ENCODE measurements around the gene NIPAL3. TPM values are rescaled to one million over a fixed set of nuclear protein-coding genes. Genes with fewer than 3 reads are reported as not detected.

NIPAL3 gene
- polyA plus RNA-seq, 1 donor from 2014 or later: 9.6 TPM

DNA sequence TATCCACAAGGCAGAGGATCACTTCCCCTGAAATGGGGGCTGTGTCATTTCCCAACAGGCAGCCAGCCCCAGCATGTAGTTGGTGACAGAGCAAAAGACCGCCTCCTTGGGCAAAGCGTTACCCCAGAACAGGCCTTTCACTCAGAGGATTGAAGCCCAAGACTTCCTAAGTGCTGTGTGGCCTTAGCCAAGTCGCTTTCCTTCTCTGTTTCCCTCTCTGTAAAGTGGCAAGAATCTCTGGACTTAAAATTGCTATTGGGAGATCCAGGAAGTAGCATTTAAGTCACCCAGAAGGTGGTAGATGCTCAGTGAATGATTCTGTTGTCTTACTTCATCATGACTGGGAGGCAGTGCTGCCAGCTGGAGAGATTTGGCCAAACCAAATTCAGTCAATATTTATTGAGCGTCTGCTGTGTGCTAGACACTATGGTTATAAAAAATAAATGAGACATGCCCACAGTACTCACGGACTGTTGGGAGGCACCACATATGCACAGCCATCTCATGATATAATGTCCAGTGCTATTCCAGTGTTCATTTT is 35.3 kb downstream of the NIPAL3 start:
- H3K27ac ChIP-seq (ENCODE audit: low read length): no peak overlapping the region
- H3F3A ChIP-seq (ENCODE audit: insufficient read depth, low read length, poor library complexity, severe bottlenecking): no peaks in the 10 kb centered on the region
- no peaks in the 10 kb centered on the region for H3K27me3 ChIP-seq (ENCODE audit: insufficient read depth, low read depth, low read length)
- no peaks in the 10 kb centered on the region for H3K9me2 ChIP-seq (ENCODE audit: insufficient read depth, low read length)
- H2AFZ ChIP-seq (ENCODE audit: low read depth, low read length): no peak overlapping the region
- TF ChIP-seq, protein P1, sequence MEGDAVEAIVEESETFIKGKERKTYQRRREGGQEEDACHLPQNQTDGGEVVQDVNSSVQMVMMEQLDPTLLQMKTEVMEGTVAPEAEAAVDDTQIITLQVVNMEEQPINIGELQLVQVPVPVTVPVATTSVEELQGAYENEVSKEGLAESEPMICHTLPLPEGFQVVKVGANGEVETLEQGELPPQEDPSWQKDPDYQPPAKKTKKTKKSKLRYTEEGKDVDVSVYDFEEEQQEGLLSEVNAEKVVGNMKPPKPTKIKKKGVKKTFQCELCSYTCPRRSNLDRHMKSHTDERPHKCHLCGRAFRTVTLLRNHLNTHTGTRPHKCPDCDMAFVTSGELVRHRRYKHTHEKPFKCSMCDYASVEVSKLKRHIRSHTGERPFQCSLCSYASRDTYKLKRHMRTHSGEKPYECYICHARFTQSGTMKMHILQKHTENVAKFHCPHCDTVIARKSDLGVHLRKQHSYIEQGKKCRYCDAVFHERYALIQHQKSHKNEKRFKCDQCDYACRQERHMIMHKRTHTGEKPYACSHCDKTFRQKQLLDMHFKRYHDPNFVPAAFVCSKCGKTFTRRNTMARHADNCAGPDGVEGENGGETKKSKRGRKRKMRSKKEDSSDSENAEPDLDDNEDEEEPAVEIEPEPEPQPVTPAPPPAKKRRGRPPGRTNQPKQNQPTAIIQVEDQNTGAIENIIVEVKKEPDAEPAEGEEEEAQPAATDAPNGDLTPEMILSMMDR (IDR thresholded peaks at IDR 0.05; ENCODE audit: poor library complexity, severe bottlenecking): no peak
- no peak for TF ChIP-seq POLR2AphosphoS5 (IDR thresholded peaks at IDR 0.05)
- TF ChIP-seq EP300 (conservative IDR thresholded peaks at IDR 0.05; ENCODE audit: poor library complexity, severe bottlenecking): no peak
- TF ChIP-seq TAF1 (IDR thresholded peaks at IDR 0.05; ENCODE audit: low read depth): no peak
- TF ChIP-seq SMC3 (conservative IDR thresholded peaks at IDR 0.05; ENCODE audit: poor library complexity): no peak
- no peaks in the 10 kb centered on the region for H4K20me1 ChIP-seq (ENCODE audit: insufficient read depth)
- H3K9me3 ChIP-seq (ENCODE audit: low read length): no peaks in the 10 kb centered on the region
- H3K9ac ChIP-seq (ENCODE audit: low read length): no peak overlapping the region
- H3K36me3 ChIP-seq (ENCODE audit: insufficient read depth, low read length): no peaks in the 10 kb centered on the region
- no peak overlapping the region for H3K4me2 ChIP-seq (ENCODE audit: low read length)
- H3K4me3 ChIP-seq (ENCODE audit: low read length): no peak overlapping the region
- no peaks in the 10 kb centered on the region for H3K79me2 ChIP-seq (replicated peaks; ENCODE audit: insufficient read depth, low read length)

DNA sequence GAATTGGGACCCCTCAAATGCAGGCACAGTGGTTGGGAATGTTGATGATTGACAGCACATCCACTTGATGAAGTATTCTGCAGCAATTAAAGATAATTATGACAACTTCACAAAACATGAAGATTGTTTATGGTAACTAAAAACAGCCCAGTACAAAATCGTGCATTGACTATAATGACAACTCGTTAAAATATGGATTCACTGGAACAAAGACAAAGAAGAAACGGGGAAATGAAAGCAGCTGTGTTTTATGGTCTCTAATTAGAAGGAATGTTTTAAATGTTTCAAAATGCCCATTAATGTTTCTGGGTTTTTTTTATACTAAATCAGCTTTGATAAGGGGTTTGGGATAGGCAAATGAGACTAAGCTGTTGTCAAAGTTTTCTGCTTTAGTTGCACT is 36.1 kb downstream of the NIPAL3 start:
- H3K36me3 ChIP-seq (ENCODE audit: insufficient read depth, low read length): no peaks in the 10 kb centered on the region
- no peaks in the 10 kb centered on the region for H4K20me1 ChIP-seq (ENCODE audit: insufficient read depth)
- TF ChIP-seq EZH2 (IDR thresholded peaks at IDR 0.05; ENCODE audit: borderline replicate concordance, insufficient read depth, low read length, poor library complexity, severe bottlenecking) (no peak), POLR2AphosphoS5 (IDR thresholded peaks at IDR 0.05) (no peak), RAD21 (conservative IDR thresholded peaks at IDR 0.05) (no peak), TAF1 (IDR thresholded peaks at IDR 0.05; ENCODE audit: low read depth) (no peak), REST (IDR thresholded peaks at IDR 0.05; ENCODE audit: borderline replicate concordance) (no peak)
- no peaks in the 10 kb centered on the region for H3F3A ChIP-seq (ENCODE audit: insufficient read depth, low read length, poor library complexity, severe bottlenecking)
- no peaks in the 10 kb centered on the region for H3K9me2 ChIP-seq (ENCODE audit: insufficient read depth, low read length)
- no peaks in the 10 kb centered on the region for H3K27me3 ChIP-seq (ENCODE audit: insufficient read depth, low read depth, low read length)
- H3K9me3 ChIP-seq (ENCODE audit: low read length): no peaks in the 10 kb centered on the region
- no peak overlapping the region for H2AFZ ChIP-seq (ENCODE audit: low read depth, low read length)
- H3K4me2 ChIP-seq (ENCODE audit: low read length): no peak overlapping the region
- H3K79me2 ChIP-seq (replicated peaks; ENCODE audit: insufficient read depth, low read length): no peaks in the 10 kb centered on the region
- H3K9ac ChIP-seq (ENCODE audit: low read length): no peak overlapping the region
- no peak overlapping the region for H3K4me3 ChIP-seq (ENCODE audit: low read length)
- no peak overlapping the region for H3K27ac ChIP-seq (ENCODE audit: low read length)

DNA sequence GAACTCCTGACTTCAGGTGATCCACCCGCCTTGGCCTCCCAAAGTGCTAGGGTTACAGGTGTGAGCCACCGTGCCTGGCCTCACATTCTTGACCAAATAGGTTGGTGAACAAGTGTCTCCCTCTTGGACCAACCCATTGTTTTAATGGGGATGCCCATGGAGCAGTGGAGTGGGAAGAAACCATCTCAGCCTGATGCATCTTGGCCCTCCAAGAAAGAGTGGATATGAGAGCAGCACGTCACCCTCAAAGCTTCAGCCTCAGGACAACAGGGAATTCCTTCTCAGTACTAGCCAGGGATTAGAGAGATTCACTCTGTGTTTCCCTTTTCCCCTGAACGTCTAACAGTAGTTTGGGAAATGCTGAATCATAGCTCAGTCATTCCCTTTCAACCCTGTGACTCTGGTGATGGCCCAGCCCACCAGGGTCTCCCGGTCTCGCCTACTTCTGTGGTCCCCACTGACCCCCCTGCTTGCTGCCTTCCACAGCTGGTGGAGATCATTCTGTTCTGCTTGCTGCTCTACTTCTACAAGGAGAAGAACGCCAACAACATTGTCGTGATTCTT is 37.4 kb downstream of the NIPAL3 start:
- Histone ChIP-seq H2AFZ (ENCODE audit: low read depth, low read length) (no peak overlapping the region), H3K36me3 (ENCODE audit: insufficient read depth, low read length) (no peaks in the 10 kb centered on the region), H3K27me3 (ENCODE audit: insufficient read depth, low read depth, low read length) (no peaks in the 10 kb centered on the region), H3K4me2 (ENCODE audit: low read length) (no peak overlapping the region), H3K9me3 (ENCODE audit: low read length) (no peaks in the 10 kb centered on the region), H3K9ac (ENCODE audit: low read length) (no peak overlapping the region), H3K9me2 (ENCODE audit: insufficient read depth, low read length) (no peaks in the 10 kb centered on the region), H3K27ac (ENCODE audit: low read length) (no peak overlapping the region), H3F3A (ENCODE audit: insufficient read depth, low read length, poor library complexity, severe bottlenecking) (no peaks in the 10 kb centered on the region), H4K20me1 (ENCODE audit: insufficient read depth) (no peaks in the 10 kb centered on the region), H3K4me3 (ENCODE audit: low read length) (no peak overlapping the region), H3K79me2 (replicated peaks; ENCODE audit: insufficient read depth, low read length) (no peaks in the 10 kb centered on the region)
- no peak for TF ChIP-seq EZH2 (IDR thresholded peaks at IDR 0.05; ENCODE audit: borderline replicate concordance, insufficient read depth, low read length, poor library complexity, severe bottlenecking)
- TF ChIP-seq, protein P1 (IDR thresholded peaks at IDR 0.05; ENCODE audit: poor library complexity, severe bottlenecking): no peak
- no peak for TF ChIP-seq EP300 (conservative IDR thresholded peaks at IDR 0.05; ENCODE audit: poor library complexity, severe bottlenecking)
- no peak for TF ChIP-seq RAD21 (conservative IDR thresholded peaks at IDR 0.05)
- TF ChIP-seq POLR2AphosphoS5 (IDR thresholded peaks at IDR 0.05): no peak
- TF ChIP-seq MXI1 (conservative IDR thresholded peaks at IDR 0.05; ENCODE audit: poor library complexity, severe bottlenecking): no peak
- TF ChIP-seq TAF1 (IDR thresholded peaks at IDR 0.05; ENCODE audit: low read depth): no peak
- TF ChIP-seq REST (IDR thresholded peaks at IDR 0.05; ENCODE audit: borderline replicate concordance): no peak
- no peak for TF ChIP-seq SMC3 (conservative IDR thresholded peaks at IDR 0.05; ENCODE audit: poor library complexity)
